A673 (cell line): Measurements from ENCODE around the gene TCF15. TPM values are rescaled to one million over a fixed set of nuclear protein-coding genes. Genes with fewer than 3 reads are reported as not detected.

Source experiments
- BruUV-seq: library from RNA; stranded (reverse); fragments of 400-500 nt; replicated peaks from 2 replicates; lab custom pipeline; 2021; lab: Mats Ljungman, UMichigan
- CTCF ChIA-PET: fragments of 300-600 bp; sonication (Branson Sonifier 250); formaldehyde crosslinking; loops from one replicate; lab custom pipeline; 2022; ENCODE audit warnings: antibody characterized with exemption; lab: Charles Lee
- POLR2A ChIA-PET: fragments of 300-600 bp; sonication (Branson Sonifier 250); formaldehyde crosslinking; loops from one replicate; lab custom pipeline; 2022; ENCODE audit warnings: antibody characterized with exemption; ENCODE audit not compliant: low non-redundant PET; lab: Charles Lee
- DNase-seq: peaks from one replicate; pipeline ENCODE4 v3.0.0-alpha.2; 2015; ENCODE audit warnings: low spot score
- H3K27ac ChIP-seq: fragments of 200-600 bp; sonication (generic); 2 replicates; pipeline ENCODE4 v1.5.1; 2016; ENCODE audit warnings: mixed run types, low read depth, mild to moderate bottlenecking, mixed read lengths, antibody characterized with exemption, low read length; ENCODE audit not compliant: poor library complexity, severe bottlenecking
- H3K27me3 ChIP-seq: fragments of 200-600 bp; sonication (generic); replicated peaks from 2 replicates; pipeline ENCODE4 v1.6.1; 2017; ENCODE audit warnings: mixed run types, low read depth, mild to moderate bottlenecking, mixed read lengths, antibody characterized with exemption, low read length; ENCODE audit not compliant: insufficient read depth, poor library complexity
- H3K36me3 ChIP-seq: fragments of 200-600 bp; sonication (generic); 2 replicates; pipeline ENCODE4 v1.6.1; 2016; ENCODE audit warnings: mixed run types, mild to moderate bottlenecking, mixed read lengths, antibody characterized with exemption, low read length; ENCODE audit not compliant: insufficient read depth, poor library complexity, severe bottlenecking
- H3K4me1 ChIP-seq: fragments of 200-600 bp; sonication (generic); 2 replicates; pipeline ENCODE4 v1.6.1; 2017; ENCODE audit warnings: mixed run types, mild to moderate bottlenecking, mixed read lengths, antibody characterized with exemption, low read length; ENCODE audit not compliant: insufficient read depth, poor library complexity, severe bottlenecking
- H3K4me3 ChIP-seq: fragments of 200-600 bp; sonication (generic); 2 replicates; pipeline ENCODE4 v1.5.1; 2016; ENCODE audit warnings: low read depth, mixed run types, mild to moderate bottlenecking, mixed read lengths, low read length; ENCODE audit not compliant: poor library complexity, severe bottlenecking
- H3K9me3 ChIP-seq: fragments of 200-600 bp; sonication (generic); 2 replicates; pipeline ENCODE4 v1.6.1; 2016; ENCODE audit warnings: mixed run types, low read depth, mild to moderate bottlenecking, mixed read lengths, antibody characterized with exemption, low read length; ENCODE audit not compliant: poor library complexity, severe bottlenecking
- EZH2 ChIP-seq: fragments of 200-600 bp; sonication (generic); IDR thresholded peaks from 2 replicates; pipeline ENCODE4 v1.6.1; 2017; ENCODE audit warnings: borderline replicate concordance, low read depth, mild to moderate bottlenecking, mixed read lengths, antibody characterized with exemption, low read length; ENCODE audit not compliant: poor library complexity, severe bottlenecking
- intact Hi-C: fragments of 100-400 bp; cut with micrococcal nuclease; formaldehyde crosslinking; loops from one replicate; pipeline ENCODE4 v1.10.0; 2022; ENCODE audit not compliant: unreplicated experiment
- total RNA-seq: library from RNA; stranded (reverse); gene quantifications from 2 replicates; pipeline ENCODE4 v1.2.3, GENCODE V29; 2021
- TF ChIP-seq, protein P1 (sequence below): fragments of 300-800, 200-600 bp; sonication (generic); conservative IDR thresholded peaks from 2 replicates; pipeline ENCODE4 v1.5.1; 2017; ENCODE audit warnings: low read depth, mild to moderate bottlenecking, antibody characterized with exemption, low read length, moderate library complexity, mixed read lengths

Gene TCF15
- total RNA-seq, 1 experiment from 2014 or later: 0.24 TPM

DNA sequence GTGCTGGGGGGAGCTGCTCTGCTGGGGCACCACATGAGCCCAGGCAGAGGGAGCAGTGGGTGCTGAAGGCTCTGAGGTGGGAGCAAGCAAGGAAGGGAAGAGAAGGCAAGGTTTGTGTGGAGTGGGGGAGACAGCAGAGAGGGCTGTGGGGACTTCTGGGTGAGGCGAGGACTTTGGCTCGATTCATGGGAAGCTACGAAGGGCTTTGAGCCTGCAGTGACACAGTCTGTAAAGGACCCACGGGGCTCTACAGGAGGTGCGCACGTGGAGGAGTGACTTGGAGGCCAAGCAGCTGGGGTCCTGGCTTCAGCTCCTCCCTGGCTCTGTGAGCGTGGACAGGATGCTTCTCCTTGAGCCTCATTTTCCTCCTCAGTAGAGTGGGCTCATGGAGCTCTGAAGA is 37.4 kb downstream of the TCF15 start:
- H3K9me3 ChIP-seq: no peaks in the 10 kb centered on the region
- intact Hi-C loops: no loop called here
- peaks cover 3% of the 10 kb centered on the region for H3K27me3 ChIP-seq
- no TSS peak for BruUV-seq
- CTCF ChIA-PET: no interaction called here
- no peak overlapping the region for H3K4me3 ChIP-seq
- POLR2A ChIA-PET: no interaction called here
- no peaks in the 10 kb centered on the region for H3K36me3 ChIP-seq
- DNase-seq: no peak
- TF ChIP-seq, protein P1, sequence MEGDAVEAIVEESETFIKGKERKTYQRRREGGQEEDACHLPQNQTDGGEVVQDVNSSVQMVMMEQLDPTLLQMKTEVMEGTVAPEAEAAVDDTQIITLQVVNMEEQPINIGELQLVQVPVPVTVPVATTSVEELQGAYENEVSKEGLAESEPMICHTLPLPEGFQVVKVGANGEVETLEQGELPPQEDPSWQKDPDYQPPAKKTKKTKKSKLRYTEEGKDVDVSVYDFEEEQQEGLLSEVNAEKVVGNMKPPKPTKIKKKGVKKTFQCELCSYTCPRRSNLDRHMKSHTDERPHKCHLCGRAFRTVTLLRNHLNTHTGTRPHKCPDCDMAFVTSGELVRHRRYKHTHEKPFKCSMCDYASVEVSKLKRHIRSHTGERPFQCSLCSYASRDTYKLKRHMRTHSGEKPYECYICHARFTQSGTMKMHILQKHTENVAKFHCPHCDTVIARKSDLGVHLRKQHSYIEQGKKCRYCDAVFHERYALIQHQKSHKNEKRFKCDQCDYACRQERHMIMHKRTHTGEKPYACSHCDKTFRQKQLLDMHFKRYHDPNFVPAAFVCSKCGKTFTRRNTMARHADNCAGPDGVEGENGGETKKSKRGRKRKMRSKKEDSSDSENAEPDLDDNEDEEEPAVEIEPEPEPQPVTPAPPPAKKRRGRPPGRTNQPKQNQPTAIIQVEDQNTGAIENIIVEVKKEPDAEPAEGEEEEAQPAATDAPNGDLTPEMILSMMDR: no peak
- TF ChIP-seq EZH2: no peak
- no peak overlapping the region for H3K27ac ChIP-seq
- peaks cover 15% of the 10 kb centered on the region for H3K4me1 ChIP-seq

DNA sequence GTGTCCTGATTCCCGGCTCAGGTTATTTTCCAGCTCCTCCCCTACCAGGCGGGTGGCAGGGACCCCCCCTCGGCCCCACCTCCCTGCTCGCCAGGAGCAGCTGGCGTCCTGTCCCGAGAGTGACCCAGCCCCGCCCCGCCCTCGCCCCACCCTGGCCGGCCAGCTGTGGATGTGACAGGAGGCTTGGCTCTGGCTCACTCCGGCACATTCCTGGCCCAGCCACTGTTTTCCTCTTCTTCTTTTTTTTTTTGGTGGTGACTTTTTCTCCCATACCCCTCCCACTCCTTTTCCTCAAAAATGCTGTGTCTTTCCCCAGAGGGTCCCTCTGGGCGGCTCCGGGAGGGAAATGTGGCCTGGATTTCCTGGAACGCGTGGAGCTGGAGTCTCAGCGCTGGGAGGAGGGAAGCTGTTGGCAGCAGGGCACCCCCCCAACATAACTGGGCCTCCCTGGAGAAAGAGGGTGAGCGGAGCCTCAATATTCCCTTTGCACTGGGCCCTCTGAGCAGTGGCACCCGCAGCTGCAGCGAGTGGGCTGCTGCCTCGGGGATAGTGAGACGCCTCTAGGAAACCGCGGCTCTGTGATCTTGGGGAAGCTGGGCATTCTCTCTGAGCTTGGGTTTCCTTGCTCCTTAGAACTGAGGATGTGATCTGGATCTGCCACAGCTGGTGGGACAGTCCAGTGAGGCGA is 38.2 kb downstream of the TCF15 start:
- ChIA-PET POLR2A (no interaction called here), CTCF (no interaction called here)
- H3K9me3 ChIP-seq: no peaks in the 10 kb centered on the region
- no peak overlapping the region for H3K4me3 ChIP-seq
- no peak for DNase-seq
- H3K27ac ChIP-seq: no peak overlapping the region
- no peak for TF ChIP-seq EZH2
- TF ChIP-seq, protein P1: no peak
- intact Hi-C loops: no loop called here
- H3K27me3 ChIP-seq: peaks cover 3% of the 10 kb centered on the region
- no TSS peak for BruUV-seq
- no peaks in the 10 kb centered on the region for H3K36me3 ChIP-seq
- peaks cover 15% of the 10 kb centered on the region for H3K4me1 ChIP-seq

DNA sequence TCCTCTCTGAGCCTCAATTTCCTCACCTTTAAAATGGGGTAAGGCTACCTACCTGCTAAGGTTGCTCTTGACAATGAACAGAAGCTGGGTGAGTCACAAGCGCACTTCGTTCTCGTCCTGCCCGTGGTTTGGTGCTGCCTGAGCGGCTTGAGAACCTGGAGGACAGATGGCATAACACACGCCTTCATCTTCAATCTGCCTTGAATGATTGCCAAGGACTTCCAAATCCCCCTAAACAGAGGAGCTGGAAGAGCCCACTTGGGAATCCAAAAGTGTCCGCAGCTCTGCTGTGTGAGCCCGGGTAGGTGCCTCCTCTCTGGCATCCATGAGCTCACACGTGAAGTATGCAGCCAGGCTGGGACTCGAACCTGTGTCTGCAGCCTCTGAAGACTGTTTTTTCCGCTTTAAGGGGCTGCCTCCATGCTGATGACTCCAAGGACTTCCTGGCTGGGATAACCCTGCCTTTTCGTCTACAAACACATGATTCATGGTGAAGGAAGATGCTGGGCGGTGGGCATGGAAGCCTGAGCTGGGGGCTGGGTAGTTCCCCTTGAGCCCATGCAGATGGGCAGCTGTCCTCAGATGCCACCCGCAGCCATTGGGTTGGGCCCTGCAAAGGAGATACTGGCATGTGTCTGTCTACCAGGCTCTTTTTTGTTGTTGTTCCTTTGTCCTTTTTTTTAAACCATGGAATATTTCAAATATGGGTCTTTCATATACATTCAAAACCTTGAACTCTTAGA is 41.3 kb downstream of the TCF15 start:
- no peaks in the 10 kb centered on the region for H3K36me3 ChIP-seq
- H3K4me1 ChIP-seq: peaks cover 15% of the 10 kb centered on the region
- no peaks in the 10 kb centered on the region for H3K9me3 ChIP-seq
- ChIA-PET POLR2A (no interaction called here), CTCF (interaction anchor here (0.7 kb wide), 1 partner anchor 76 kb away, joined by 3 read pairs; no protein-coding TSS in a partner anchor)
- H3K27ac ChIP-seq: no peak overlapping the region
- peaks cover 3% of the 10 kb centered on the region for H3K27me3 ChIP-seq
- no TSS peak for BruUV-seq
- no peak for DNase-seq
- intact Hi-C loops: no loop called here
- TF ChIP-seq, protein P1: no peak
- TF ChIP-seq EZH2: no peak
- H3K4me3 ChIP-seq: no peak overlapping the region
